Right ventricle myocardium inferior (tissue), 1 donor: Measurements from ENCODE around the gene PPP2R1A. TPM values are rescaled to one million over a fixed set of nuclear protein-coding genes. Genes with fewer than 3 reads are reported as not detected.

Experiments used
- microRNA-seq: library from miRNA; unstranded; fragments of <30 nt; microRNA quantifications from one replicate; pipeline ENCODE4 v1.2.0, GENCODE V29; 2020
- total RNA-seq: library from RNA; stranded (reverse); fragmentation: NEBNext Ultra II Directional; extraction: Animal tissue kit (Norgen Biotek cat#: 25700); gene quantifications from one replicate; pipeline ENCODE4 v1.2.1, GENCODE V29; 2021
- donor health status: DM: no; HTN: yes; CAD: no; lungs with severe emphysema.

The PPP2R1A gene
- total RNA-seq, 1 donor from 2014 or later = 338 TPM

Small RNA genes within 50 kb of the gene (microRNA-seq; reads per million reads assigned to microRNA genes)
- not detected for gene MIR6801

Other genes starting within 250 kb of the PPP2R1A start
- 7.3 TPM for gene ZNF350, start 203.2 kb upstream of the PPP2R1A start, total RNA-seq
- 11.9 TPM for gene ZNF615, start 181.8 kb upstream of the PPP2R1A start, total RNA-seq
- 6.0 TPM for gene ZNF614, start 161.7 kb upstream of the PPP2R1A start, total RNA-seq
- 7.9 TPM for gene ZNF432, start 141.2 kb upstream of the PPP2R1A start, total RNA-seq
- 7.2 TPM for gene ZNF841, start 94.3 kb upstream of the PPP2R1A start, total RNA-seq
- 5.2 TPM for gene ZNF616, start 50.1 kb upstream of the PPP2R1A start, total RNA-seq
- 6.8 TPM for gene ZNF836, start 18.4 kb upstream of the PPP2R1A start, total RNA-seq
- gene ZNF766, start 79.5 kb downstream of the PPP2R1A start, total RNA-seq = 9.7 TPM
- 18.5 TPM for gene ZNF480, start 107.1 kb downstream of the PPP2R1A start, total RNA-seq
- 2.5 TPM for gene ZNF610, start 146.2 kb downstream of the PPP2R1A start, total RNA-seq
- gene ZNF880, start 179.9 kb downstream of the PPP2R1A start, total RNA-seq = 18.2 TPM
- gene ZNF528, start 207.8 kb downstream of the PPP2R1A start, total RNA-seq = 12.6 TPM
- 0.24 TPM for gene ZNF534, start 239.1 kb downstream of the PPP2R1A start, total RNA-seq